MM.1S (cell line): ENCODE data around the gene ESRRA.

Experiments
- DNase-seq: peaks from one replicate; pipeline ENCODE4 v3.0.0-alpha.2; 2015
- H2AFZ ChIP-seq: fragments of 300-600 bp; sonication (generic); 2 replicates; pipeline ENCODE4 v1.6.0; 2016; ENCODE audit warnings: antibody characterized with exemption, low read length
- H3F3A ChIP-seq: fragments of 300-600 bp; sonication (generic); 2 replicates; pipeline ENCODE4 v1.6.1; 2016; ENCODE audit warnings: mild to moderate bottlenecking, antibody characterized with exemption, low read length, moderate library complexity, mixed read lengths; ENCODE audit not compliant: insufficient read depth
- H3K27ac ChIP-seq: fragments of 300-600 bp; sonication (generic); 2 replicates; pipeline ENCODE4 v1.5.1; 2016; ENCODE audit warnings: mild to moderate bottlenecking, low read length
- H3K27me3 ChIP-seq: fragments of 300-600 bp; sonication (generic); replicated peaks from 2 replicates; pipeline ENCODE4 v1.6.0; 2016; ENCODE audit warnings: low read length; ENCODE audit not compliant: insufficient read depth
- H3K36me3 ChIP-seq: fragments of 300-600 bp; sonication (generic); replicated peaks from 2 replicates; pipeline ENCODE4 v1.6.1; 2016; ENCODE audit warnings: mild to moderate bottlenecking, low read length, mixed read lengths; ENCODE audit not compliant: insufficient read depth
- H3K4me1 ChIP-seq: fragments of 300-600 bp; sonication (generic); 2 replicates; pipeline ENCODE4 v1.6.1; 2016; ENCODE audit warnings: low read length, mixed read lengths
- H3K4me2 ChIP-seq: fragments of 300-600 bp; sonication (generic); 2 replicates; pipeline ENCODE4 v1.6.0; 2016; ENCODE audit warnings: low read depth, low read length
- H3K4me3 ChIP-seq: fragments of 300-600 bp; sonication (generic); 2 replicates; pipeline ENCODE4 v1.5.1; 2016; ENCODE audit warnings: low read length, mixed read lengths
- H3K79me2 ChIP-seq: fragments of 300-600 bp; sonication (generic); 2 replicates; pipeline ENCODE4 v1.6.1; 2016; ENCODE audit warnings: mixed run types, low read length, mixed read lengths
- H3K9ac ChIP-seq: fragments of 300-600 bp; sonication (generic); 2 replicates; pipeline ENCODE4 v1.6.1; 2016; ENCODE audit warnings: low read length, mixed read lengths
- H3K9me2 ChIP-seq: fragments of 300-600 bp; sonication (generic); replicated peaks from 2 replicates; pipeline ENCODE4 v1.6.1; 2016; ENCODE audit warnings: mild to moderate bottlenecking, low read length, mixed read lengths; ENCODE audit not compliant: insufficient read depth
- H3K9me3 ChIP-seq: fragments of 300-600 bp; sonication (generic); replicated peaks from 2 replicates; pipeline ENCODE4 v1.6.1; 2016; ENCODE audit warnings: mild to moderate bottlenecking, low read length, mixed read lengths; ENCODE audit not compliant: insufficient read depth
- H4K20me1 ChIP-seq: fragments of 300-600 bp; sonication (generic); 2 replicates; pipeline ENCODE4 v1.6.1; 2016; ENCODE audit warnings: mild to moderate bottlenecking, low read length, moderate library complexity, mixed read lengths; ENCODE audit not compliant: insufficient read depth
- EZH2 ChIP-seq: fragments of 300-600 bp; sonication (generic); optimal IDR thresholded peaks from 2 replicates; pipeline ENCODE3; 2017; ENCODE audit warnings: low read depth, mild to moderate bottlenecking, antibody characterized with exemption, low read length, mixed read lengths
- EZH2phosphoT487 ChIP-seq: fragments of 300-600 bp; sonication (generic); IDR thresholded peaks from 2 replicates; pipeline ENCODE4 v1.6.1; 2018; ENCODE audit warnings: antibody characterized with exemption, low read length
- TF ChIP-seq, protein P1 (sequence below): fragments of 300-600 bp; sonication (generic); IDR thresholded peaks from 2 replicates; pipeline ENCODE4 v1.5.1; 2016; ENCODE audit warnings: antibody characterized with exemption, low read length, mixed read lengths

The ESRRA gene

GRCh38 chr11:64268893-64269539 lies 36.3 kb upstream of the ESRRA start:
- H3K4me2 ChIP-seq: peak overlapping the region; percentile 83
- peak overlapping the region; percentile 83 for H3K27ac ChIP-seq
- DNase-seq: peak; percentile 54
- peaks cover 11% of the 10 kb centered on the region; the same call in 1 of the 2 replicates for H3K79me2 ChIP-seq
- peaks cover 26% of the 10 kb centered on the region for H3F3A ChIP-seq
- peak overlapping the region; percentile 73 for H2AFZ ChIP-seq
- no peaks in the 10 kb centered on the region for H4K20me1 ChIP-seq
- H3K9me2 ChIP-seq: no peaks in the 10 kb centered on the region
- TF ChIP-seq, protein P1, sequence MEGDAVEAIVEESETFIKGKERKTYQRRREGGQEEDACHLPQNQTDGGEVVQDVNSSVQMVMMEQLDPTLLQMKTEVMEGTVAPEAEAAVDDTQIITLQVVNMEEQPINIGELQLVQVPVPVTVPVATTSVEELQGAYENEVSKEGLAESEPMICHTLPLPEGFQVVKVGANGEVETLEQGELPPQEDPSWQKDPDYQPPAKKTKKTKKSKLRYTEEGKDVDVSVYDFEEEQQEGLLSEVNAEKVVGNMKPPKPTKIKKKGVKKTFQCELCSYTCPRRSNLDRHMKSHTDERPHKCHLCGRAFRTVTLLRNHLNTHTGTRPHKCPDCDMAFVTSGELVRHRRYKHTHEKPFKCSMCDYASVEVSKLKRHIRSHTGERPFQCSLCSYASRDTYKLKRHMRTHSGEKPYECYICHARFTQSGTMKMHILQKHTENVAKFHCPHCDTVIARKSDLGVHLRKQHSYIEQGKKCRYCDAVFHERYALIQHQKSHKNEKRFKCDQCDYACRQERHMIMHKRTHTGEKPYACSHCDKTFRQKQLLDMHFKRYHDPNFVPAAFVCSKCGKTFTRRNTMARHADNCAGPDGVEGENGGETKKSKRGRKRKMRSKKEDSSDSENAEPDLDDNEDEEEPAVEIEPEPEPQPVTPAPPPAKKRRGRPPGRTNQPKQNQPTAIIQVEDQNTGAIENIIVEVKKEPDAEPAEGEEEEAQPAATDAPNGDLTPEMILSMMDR: no peak
- TF ChIP-seq EZH2phosphoT487: no peak
- TF ChIP-seq EZH2: no peak
- no peaks in the 10 kb centered on the region for H3K27me3 ChIP-seq
- H3K9me3 ChIP-seq: no peaks in the 10 kb centered on the region
- no peaks in the 10 kb centered on the region for H3K36me3 ChIP-seq
- H3K4me1 ChIP-seq: 0 out of 2 replicates have a peak, but pooled peaks cover 5% of the 10 kb centered on the region
- peak overlapping the region; percentile 84 for H3K9ac ChIP-seq
- H3K4me3 ChIP-seq: peak overlapping the region; percentile 80

DNA sequence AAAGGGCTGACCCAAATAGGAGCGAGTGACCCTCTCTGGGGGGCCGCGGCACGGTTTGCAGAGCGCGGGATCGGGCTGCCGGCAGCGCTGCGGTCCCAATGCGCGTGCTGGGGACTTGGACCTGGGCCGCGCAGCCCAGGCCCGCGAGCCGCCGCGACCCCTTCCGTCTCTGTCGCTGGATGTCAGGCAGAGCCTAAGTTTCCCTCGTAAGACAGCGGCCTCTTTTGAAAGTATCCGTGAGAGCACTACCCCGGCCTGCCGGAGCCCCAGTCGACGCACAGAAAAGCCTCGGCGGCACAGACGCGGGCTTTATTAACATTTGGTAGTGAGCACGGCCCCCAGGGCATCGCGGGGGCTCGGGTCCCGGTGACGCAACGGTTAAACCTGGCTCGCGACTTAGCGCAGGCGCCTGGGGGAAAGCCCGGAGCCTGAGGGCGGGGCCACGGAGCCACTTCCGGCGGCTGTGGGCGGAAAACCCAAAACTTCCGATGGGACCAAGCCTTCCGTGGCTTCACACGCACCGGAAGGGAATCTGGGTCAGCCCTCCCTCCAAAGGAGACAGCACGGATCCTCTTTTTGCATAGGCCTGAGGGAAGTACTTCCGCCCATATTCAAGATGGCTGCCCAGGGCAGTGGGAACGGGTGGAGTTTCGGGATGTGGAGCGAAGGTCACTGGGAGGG lies 35.6 kb upstream of the ESRRA start:
- H3F3A ChIP-seq: peaks cover 26% of the 10 kb centered on the region
- peak; percentile 99 for DNase-seq
- 0 out of 2 replicates have a peak, but pooled peaks cover 5% of the 10 kb centered on the region for H3K4me1 ChIP-seq
- H4K20me1 ChIP-seq: no peaks in the 10 kb centered on the region
- H3K27me3 ChIP-seq: no peaks in the 10 kb centered on the region
- H3K9ac ChIP-seq: peak overlapping the region; percentile 84
- H3K36me3 ChIP-seq: no peaks in the 10 kb centered on the region
- no peak for TF ChIP-seq EZH2phosphoT487
- TF ChIP-seq, protein P1: peak; percentile 11; the same call in 1 of the 2 replicates
- no peak for TF ChIP-seq EZH2
- H3K4me3 ChIP-seq: peak overlapping the region; percentile 80
- H3K4me2 ChIP-seq: peak overlapping the region; percentile 83
- no peaks in the 10 kb centered on the region for H3K9me3 ChIP-seq
- no peaks in the 10 kb centered on the region for H3K9me2 ChIP-seq
- peak overlapping the region; percentile 83 for H3K27ac ChIP-seq
- peaks cover 11% of the 10 kb centered on the region; the same call in 1 of the 2 replicates for H3K79me2 ChIP-seq
- H2AFZ ChIP-seq: peak overlapping the region; percentile 73

DNA sequence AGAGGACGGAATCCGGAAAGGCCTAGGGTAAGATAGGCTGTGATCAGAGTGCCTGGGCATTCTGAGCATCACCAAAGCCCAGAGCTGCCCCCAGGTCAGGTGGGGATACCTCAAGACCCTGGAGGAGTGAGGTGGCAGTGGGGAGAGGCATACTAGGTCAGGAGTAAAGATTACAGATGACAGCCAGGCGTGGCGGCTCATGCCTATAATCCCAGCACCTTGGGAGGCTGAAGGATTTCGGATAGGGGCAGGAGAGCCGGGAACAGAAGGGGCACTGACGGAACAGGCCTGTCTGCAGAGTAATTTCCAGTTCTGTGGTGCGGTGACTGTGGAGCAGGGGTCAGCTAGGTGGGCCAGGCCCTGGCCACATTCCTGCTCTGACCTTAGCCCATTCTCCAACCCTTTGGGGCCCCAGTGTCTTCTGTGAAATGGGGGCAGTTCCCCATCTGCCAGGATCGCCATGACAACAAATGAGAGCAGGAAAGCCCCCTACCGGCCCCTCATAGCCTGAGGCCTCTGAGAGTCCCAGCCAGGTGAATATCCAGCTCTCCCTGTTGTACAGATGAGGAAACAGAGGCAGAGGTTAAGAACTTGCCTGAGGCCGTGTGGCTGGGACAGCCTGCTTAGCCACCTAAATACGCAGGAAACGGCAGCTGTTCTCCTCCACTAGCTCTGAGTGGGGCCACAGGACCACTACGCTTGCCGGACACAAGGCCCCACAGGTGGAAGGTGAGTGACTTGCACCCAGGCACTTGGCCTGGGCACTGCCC lies 30.1 kb upstream of the ESRRA start:
- H3K4me1 ChIP-seq: 0 out of 2 replicates have a peak, but pooled peaks cover 5% of the 10 kb centered on the region
- H3K9me2 ChIP-seq: no peaks in the 10 kb centered on the region
- peaks cover 21% of the 10 kb centered on the region for H3K79me2 ChIP-seq
- no peak overlapping the region for H3K9ac ChIP-seq
- no peak for TF ChIP-seq EZH2
- TF ChIP-seq, protein P1: no peak
- TF ChIP-seq EZH2phosphoT487: no peak
- no peak for DNase-seq
- H3K4me3 ChIP-seq: no peak overlapping the region
- H3K36me3 ChIP-seq: peaks cover 3% of the 10 kb centered on the region; the same call in 1 of the 2 replicates
- H3K27me3 ChIP-seq: no peaks in the 10 kb centered on the region
- H2AFZ ChIP-seq: no peak overlapping the region
- no peaks in the 10 kb centered on the region for H4K20me1 ChIP-seq
- H3K27ac ChIP-seq: no peak overlapping the region
- no peak overlapping the region for H3K4me2 ChIP-seq
- no peaks in the 10 kb centered on the region for H3K9me3 ChIP-seq
- H3F3A ChIP-seq: peaks cover 18% of the 10 kb centered on the region
